Gastrocnemius medialis (tissue), 4 donors: Measurements from ENCODE around the gene GABBR2. TPM values are rescaled to one million over a fixed set of nuclear protein-coding genes. Genes with fewer than 3 reads are reported as not detected.

ENCODE experiments used
- ATAC-seq, 2 donors: fragments of 150-250 bp; one replicate each; pipeline ENCODE4 v1.9.1; 2016
- DNase-seq, 2 donors: peaks; one replicate each; pipeline ENCODE4 v3.0.0-alpha.2; 2019
- H3K27ac ChIP-seq, 4 donors: fragments of 200-600 bp; sonication (generic); 1 replicate in 1 of 4; 2 replicates in 3 of 4; pipeline ENCODE4 v1.5.1; 2016 to 2018; ENCODE audit warnings: mild to moderate bottlenecking in 2 of 4, moderate library complexity in 1 of 4
- H3K27me3 ChIP-seq, 3 donors: fragments of 200-600 bp; sonication (generic) in 2 of 3; 1 replicate in 1 of 3; 2 replicates in 2 of 3; pipeline versions ENCODE4 v1.5.1 to v1.6.0; 2016 to 2019; ENCODE audit warnings: mild to moderate bottlenecking in 1 of 3, moderate library complexity in 1 of 3
- H3K36me3 ChIP-seq, 2 donors: fragments of 200-600 bp; sonication (generic) in 1 of 2; one replicate each; pipeline ENCODE4 v1.5.1; 2017 to 2018
- H3K4me1 ChIP-seq, 2 donors: fragments of 200-600 bp; sonication (generic) in 1 of 2; one replicate each; pipeline ENCODE4 v1.5.1; 2016 to 2017; ENCODE audit warnings: mild to moderate bottlenecking in 2 of 2
- H3K4me3 ChIP-seq, 4 donors: fragments of 200-600 bp; sonication (generic) in 3 of 4; 1 replicate in 1 of 4; 2 replicates in 3 of 4; pipeline ENCODE4 v1.5.1; 2016 to 2019; ENCODE audit warnings: mild to moderate bottlenecking in 2 of 4
- H3K9me3 ChIP-seq, 3 donors: fragments of 200-600 bp; sonication (generic) in 2 of 3; 1 replicate in 1 of 3; 2 replicates in 2 of 3; pipeline ENCODE4 v1.5.1; 2016 to 2019
- POLR2A ChIP-seq, 2 donors: fragments of 450-650 bp; IDR thresholded peaks; one replicate each; pipeline ENCODE4 v1.6.1; 2017; ENCODE audit warnings: antibody characterized with exemption in 2 of 2, mild to moderate bottlenecking in 2 of 2, moderate library complexity in 2 of 2
- in situ Hi-C, 4 donors: fragments of 200-750 bp; cut with MboI; loops; one replicate each; pipeline versions ENCODE4 v1.15.0 to v1.8.0; 2017; ENCODE audit warnings: low sequenced_read_pairs in 4 of 4
- intact Hi-C: fragments of 100-400 bp; cut with DNase I; formaldehyde crosslinking; loops from one replicate; pipeline ENCODE4 v1.15.1; 2023; ENCODE audit warnings: low total_unique reads
- total RNA-seq, 4 donors: library from RNA; depleted of rRNA; stranded (reverse); fragments of >200 nt; gene quantifications; one replicate each; pipeline versions ENCODE4 v1.1.0 to v1.2.3, GENCODE V29; 2016
- TF ChIP-seq, protein P1 (sequence below), 5 experiments: fragments of 450-650 bp in 3 of 5; fragments of 200-600 bp in 2 of 5; sonication (generic) in 2 of 5; IDR thresholded peaks in 4 of 5; conservative IDR thresholded peaks in 1 of 5; 1 replicate in 4 of 5; 2 replicates in 1 of 5; pipeline ENCODE4 v1.5.1; 2016 to 2019; ENCODE audit warnings: antibody characterized with exemption in 5 of 5, mild to moderate bottlenecking in 3 of 5, moderate library complexity in 3 of 5

Gene GABBR2
- total RNA-seq, 4 donors from 2014 or later = 0.46 to 0.80 TPM; not detected in 2

DNA sequence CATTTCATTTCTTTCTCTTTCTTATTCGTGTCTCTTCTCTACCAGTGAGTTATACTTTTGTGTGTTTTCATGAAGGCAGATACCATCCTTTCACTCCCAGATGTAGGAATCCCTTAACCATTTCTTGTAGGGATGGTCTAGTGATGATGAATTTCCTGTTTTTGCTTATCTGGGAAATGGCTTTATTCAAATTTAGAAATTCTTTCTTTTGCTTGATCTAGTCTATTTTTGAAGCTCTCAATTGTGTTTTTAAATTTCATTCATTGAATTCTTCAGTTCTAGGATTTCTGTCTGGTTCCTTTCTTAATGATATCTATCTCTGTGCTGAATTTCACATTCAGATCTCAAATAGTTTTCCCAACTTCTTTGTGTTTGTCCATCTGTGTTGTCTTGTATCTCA is 357.4 kb downstream of the GABBR2 start:
- H3K4me3 ChIP-seq = no peak overlapping the region
- DNase-seq (no peak), ATAC-seq (no peak)
- intact Hi-C loops (no loop called here), in situ Hi-C loops (no loop called here)
- H3K9me3 ChIP-seq = peaks cover 0 to 9% (median 0%) of the 10 kb centered on the region in 3 donors
- H3K27me3 ChIP-seq = no peaks in the 10 kb centered on the region
- no peak overlapping the region for H3K27ac ChIP-seq
- no peaks in the 10 kb centered on the region for H3K4me1 ChIP-seq
- no peak for TF ChIP-seq POLR2A (IDR thresholded peaks at IDR 0.05)
- TF ChIP-seq, protein P1, sequence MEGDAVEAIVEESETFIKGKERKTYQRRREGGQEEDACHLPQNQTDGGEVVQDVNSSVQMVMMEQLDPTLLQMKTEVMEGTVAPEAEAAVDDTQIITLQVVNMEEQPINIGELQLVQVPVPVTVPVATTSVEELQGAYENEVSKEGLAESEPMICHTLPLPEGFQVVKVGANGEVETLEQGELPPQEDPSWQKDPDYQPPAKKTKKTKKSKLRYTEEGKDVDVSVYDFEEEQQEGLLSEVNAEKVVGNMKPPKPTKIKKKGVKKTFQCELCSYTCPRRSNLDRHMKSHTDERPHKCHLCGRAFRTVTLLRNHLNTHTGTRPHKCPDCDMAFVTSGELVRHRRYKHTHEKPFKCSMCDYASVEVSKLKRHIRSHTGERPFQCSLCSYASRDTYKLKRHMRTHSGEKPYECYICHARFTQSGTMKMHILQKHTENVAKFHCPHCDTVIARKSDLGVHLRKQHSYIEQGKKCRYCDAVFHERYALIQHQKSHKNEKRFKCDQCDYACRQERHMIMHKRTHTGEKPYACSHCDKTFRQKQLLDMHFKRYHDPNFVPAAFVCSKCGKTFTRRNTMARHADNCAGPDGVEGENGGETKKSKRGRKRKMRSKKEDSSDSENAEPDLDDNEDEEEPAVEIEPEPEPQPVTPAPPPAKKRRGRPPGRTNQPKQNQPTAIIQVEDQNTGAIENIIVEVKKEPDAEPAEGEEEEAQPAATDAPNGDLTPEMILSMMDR (IDR thresholded peaks at IDR 0.05 in 4 of 5, conservative IDR thresholded peaks at IDR 0.05 in 1 of 5) = no peak
- no peaks in the 10 kb centered on the region for H3K36me3 ChIP-seq

DNA sequence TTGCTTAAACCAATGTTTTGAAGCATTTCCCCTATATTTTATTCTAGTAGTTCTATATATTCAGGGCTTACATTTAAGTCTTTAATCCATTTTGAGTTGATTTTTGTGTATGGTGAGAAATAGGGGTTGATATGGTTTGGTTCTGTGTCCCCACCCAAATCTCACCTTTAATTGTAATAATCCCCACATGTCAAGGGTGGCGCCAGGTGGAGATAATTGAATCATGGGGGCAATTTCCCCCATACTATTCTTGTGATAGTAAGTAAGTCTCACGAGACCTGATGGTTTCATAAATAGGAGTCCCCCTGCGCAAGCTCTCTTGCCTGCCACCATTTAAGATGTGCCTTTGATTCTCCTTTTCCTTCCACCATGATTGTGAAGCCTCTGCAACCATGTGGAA is 361.1 kb downstream of the GABBR2 start:
- H3K27ac ChIP-seq = no peak overlapping the region
- no peaks in the 10 kb centered on the region for H3K4me1 ChIP-seq
- no peaks in the 10 kb centered on the region for H3K36me3 ChIP-seq
- intact Hi-C loops = no loop called here
- peaks cover 0 to 9% (median 0%) of the 10 kb centered on the region in 3 donors for H3K9me3 ChIP-seq
- H3K4me3 ChIP-seq = no peak overlapping the region
- no peak for ATAC-seq
- no peak for DNase-seq
- no peak for TF ChIP-seq POLR2A (IDR thresholded peaks at IDR 0.05)
- TF ChIP-seq, protein P1 (IDR thresholded peaks at IDR 0.05 in 4 of 5, conservative IDR thresholded peaks at IDR 0.05 in 1 of 5) = no peak
- no peaks in the 10 kb centered on the region for H3K27me3 ChIP-seq
- in situ Hi-C loops = no loop called here

DNA sequence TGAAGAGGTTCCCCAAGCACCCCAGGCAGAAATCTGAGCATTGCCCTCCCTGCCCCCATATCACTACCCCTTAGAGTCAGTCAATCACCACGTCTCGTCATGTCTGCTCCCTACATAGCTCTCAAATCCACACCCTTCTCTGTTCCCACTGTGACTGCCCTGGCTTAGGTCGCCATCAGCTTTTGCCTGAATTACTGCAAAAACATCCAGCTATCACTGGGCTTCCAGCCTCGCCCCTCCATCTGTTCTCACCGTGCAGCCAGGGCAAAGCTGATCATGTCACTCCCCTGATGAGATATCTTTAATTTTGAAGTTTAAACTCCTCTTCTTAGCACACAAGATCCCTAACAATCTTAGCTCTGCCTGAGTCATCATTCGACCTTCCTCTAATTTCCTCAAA is 363.7 kb downstream of the GABBR2 start:
- DNase-seq = no peak
- Histone ChIP-seq H3K27ac (no peak overlapping the region), H3K4me3 (no peak overlapping the region), H3K4me1 (no peaks in the 10 kb centered on the region), H3K36me3 (no peaks in the 10 kb centered on the region), H3K27me3 (no peaks in the 10 kb centered on the region), H3K9me3 (no peaks in the 10 kb centered on the region)
- ATAC-seq = no peak
- TF ChIP-seq, protein P1 (IDR thresholded peaks at IDR 0.05 in 4 of 5, conservative IDR thresholded peaks at IDR 0.05 in 1 of 5) = no peak
- no peak for TF ChIP-seq POLR2A (IDR thresholded peaks at IDR 0.05)
- in situ Hi-C loops (no loop called here), intact Hi-C loops (no loop called here)

DNA sequence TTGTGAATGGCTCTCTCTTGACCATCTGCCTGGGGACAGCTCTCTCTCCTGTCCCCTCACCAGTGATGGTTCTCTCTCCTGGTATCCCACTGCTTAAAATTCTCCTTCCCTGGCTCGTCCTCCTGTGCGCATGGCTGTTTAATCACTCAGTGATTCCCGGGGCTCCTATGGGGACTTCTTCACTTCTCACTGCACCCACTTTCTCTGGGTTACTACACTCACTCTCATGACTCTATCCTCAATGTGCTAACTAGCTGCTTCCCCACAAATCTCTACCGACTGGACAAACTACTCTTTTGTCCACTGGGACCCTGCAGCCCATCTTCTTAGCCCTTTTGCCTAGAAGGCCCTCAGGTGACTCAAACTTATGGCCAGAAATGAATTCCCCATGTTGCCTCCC is 364.2 kb downstream of the GABBR2 start:
- no peaks in the 10 kb centered on the region for H3K9me3 ChIP-seq
- no peak overlapping the region for H3K27ac ChIP-seq
- TF ChIP-seq, protein P1 (IDR thresholded peaks at IDR 0.05 in 4 of 5, conservative IDR thresholded peaks at IDR 0.05 in 1 of 5) = no peak
- no peak for TF ChIP-seq POLR2A (IDR thresholded peaks at IDR 0.05)
- ATAC-seq (no peak), DNase-seq (no peak)
- in situ Hi-C loops (no loop called here), intact Hi-C loops (no loop called here)
- no peaks in the 10 kb centered on the region for H3K27me3 ChIP-seq
- no peaks in the 10 kb centered on the region for H3K4me1 ChIP-seq
- H3K36me3 ChIP-seq = no peaks in the 10 kb centered on the region
- H3K4me3 ChIP-seq = no peak overlapping the region

DNA sequence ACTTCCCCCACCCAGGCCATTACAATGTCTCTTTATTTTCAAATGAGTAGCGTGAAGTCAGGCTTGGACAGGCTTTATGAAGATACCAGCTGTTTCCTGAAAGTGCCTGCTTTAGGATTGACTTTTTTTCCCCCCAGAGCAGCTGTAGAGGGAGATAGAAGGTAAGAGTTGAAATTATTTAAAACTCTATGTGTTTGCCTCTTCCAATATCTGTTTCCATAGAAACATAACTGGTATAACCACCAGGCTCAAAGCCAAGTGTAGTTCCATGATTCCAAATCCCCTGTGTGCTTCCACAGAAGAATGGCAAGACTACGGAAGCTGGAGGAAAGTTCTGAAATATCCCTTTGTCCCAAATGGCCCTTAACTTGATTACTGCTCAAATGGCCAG is 365.9 kb downstream of the GABBR2 start:
- no peaks in the 10 kb centered on the region for H3K36me3 ChIP-seq
- ATAC-seq (no peak), DNase-seq (no peak)
- TF ChIP-seq, protein P1 (IDR thresholded peaks at IDR 0.05 in 4 of 5, conservative IDR thresholded peaks at IDR 0.05 in 1 of 5) = no peak
- no peak for TF ChIP-seq POLR2A (IDR thresholded peaks at IDR 0.05)
- H3K9me3 ChIP-seq = no peaks in the 10 kb centered on the region
- intact Hi-C loops (no loop called here), in situ Hi-C loops (no loop called here)
- H3K27ac ChIP-seq = no peak overlapping the region
- no peaks in the 10 kb centered on the region for H3K27me3 ChIP-seq
- no peaks in the 10 kb centered on the region for H3K4me1 ChIP-seq
- H3K4me3 ChIP-seq = no peak overlapping the region
